Esophagus mucosa (tissue), 1 donor: ENCODE measurements around the gene SMIM17. TPM values are rescaled to one million over a fixed set of nuclear protein-coding genes. Genes with fewer than 3 reads are reported as not detected.
"Not testable (repeated sequence)": the region's sequence is repeated elsewhere in the genome, so short reads cannot be mapped to it uniquely, and the experiment has no call there.

Experiments
- ATAC-seq: fragments of 200-7000 bp; cut with Tn5 transposase; one replicate; pipeline ENCODE4 v1.9.1; 2020
- total RNA-seq: library from RNA; stranded (reverse); gene quantifications from one replicate; pipeline ENCODE4 v1.2.4, GENCODE V29; 2023
- donor health status: DM: yes; HTN: yes; CAD: no.

Gene SMIM17
- total RNA-seq, 1 donor from 2014 or later: not detected

- ATAC-seq: no peak
These were observed 17.6 kb downstream of the SMIM17 start for GRCh38 chr19:56660381-56661107.

GRCh38 chr19:56661248-56661647 is 18.3 kb downstream of the SMIM17 start:
- no peak for ATAC-seq

- ATAC-seq: no peak
These were observed 21.1 kb downstream of the SMIM17 start for GRCh38 chr19:56663931-56664500.

DNA sequence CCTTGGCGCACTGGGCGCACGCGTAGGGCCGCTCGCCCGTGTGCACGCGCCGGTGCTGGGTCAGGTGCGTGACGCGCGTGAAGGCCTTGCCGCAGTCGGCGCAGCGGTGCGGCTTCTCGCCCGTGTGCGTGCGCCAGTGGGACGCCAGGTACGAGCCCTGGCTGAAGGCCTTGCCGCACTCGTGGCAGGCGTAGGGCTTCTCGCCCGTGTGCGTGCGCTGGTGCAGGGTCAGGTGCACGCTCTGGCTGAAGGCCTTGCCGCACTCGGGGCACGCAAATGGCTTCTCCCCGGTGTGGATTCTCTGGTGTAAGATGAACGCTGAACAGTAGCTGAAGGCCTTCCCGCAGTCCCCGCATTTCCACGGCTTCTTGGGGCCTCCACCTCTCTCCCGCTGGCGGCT is 21.6 kb downstream of the SMIM17 start:
- ATAC-seq: no peak

- no peak for ATAC-seq
These were observed 24.4 kb downstream of the SMIM17 start for GRCh38 chr19:56667311-56667870.

DNA sequence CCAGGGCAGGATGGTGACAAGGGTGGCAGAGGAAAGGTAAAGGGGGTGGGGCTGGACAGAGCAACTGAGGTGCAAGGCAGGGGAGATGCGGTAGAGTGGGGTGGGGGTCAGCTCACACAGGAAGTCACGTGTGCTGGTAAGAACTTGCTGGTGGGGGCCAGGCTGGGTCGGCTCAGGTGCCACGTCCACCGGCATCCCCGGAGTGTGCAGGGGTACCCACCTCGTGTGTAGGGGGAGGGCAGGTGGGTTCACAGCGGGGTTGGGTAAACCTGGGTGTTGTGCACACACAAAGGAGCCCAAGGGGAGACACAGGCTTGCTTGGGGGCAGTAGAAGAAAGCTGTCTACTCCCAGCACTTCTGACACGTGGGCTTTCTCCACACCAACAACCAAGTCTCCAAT is 25.7 kb downstream of the SMIM17 start:
- no peak for ATAC-seq

GRCh38 chr19:56670401-56670960 is 27.5 kb downstream of the SMIM17 start:
- ATAC-seq: no peak

DNA sequence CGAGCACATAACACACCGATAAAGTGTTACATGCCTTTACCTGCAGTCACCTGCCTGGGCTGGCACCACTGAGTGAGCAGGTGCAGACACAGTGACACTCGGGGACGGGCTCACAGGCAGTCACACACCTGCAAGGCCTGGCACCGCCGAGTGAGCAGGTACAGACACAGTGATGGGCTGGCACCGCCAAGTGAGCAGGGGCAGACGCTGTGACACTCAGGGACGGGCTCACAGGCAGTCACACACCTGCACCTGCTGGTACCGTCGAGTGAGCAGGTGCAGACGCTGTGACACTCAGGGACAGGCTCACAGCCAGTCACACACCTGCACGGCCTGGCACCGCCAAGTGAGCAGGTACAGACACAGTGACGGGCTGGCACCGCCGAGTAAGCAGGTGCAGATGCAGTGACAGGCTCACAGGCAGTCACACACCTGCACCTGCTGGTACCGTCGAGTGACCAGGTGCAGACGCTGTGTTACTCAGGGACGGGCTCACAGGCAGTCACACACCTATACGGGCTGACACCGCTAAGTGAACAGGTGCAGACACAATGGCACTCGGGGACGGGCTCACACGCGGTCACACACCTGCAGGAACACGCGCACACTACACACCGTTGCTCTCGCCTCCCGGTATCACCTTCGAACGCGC is 28.1 kb downstream of the SMIM17 start:
- peak; percentile 13 for ATAC-seq

GRCh38 chr19:56671613-56671994 is 28.6 kb downstream of the SMIM17 start, which contains the start of gene ZNF835:
Gene ZNF835 (minus strand): TSS chr19:56671757. CDS start chr19:56665198, 6,559 bp downstream.
- peak; percentile 74 for ATAC-seq

DNA sequence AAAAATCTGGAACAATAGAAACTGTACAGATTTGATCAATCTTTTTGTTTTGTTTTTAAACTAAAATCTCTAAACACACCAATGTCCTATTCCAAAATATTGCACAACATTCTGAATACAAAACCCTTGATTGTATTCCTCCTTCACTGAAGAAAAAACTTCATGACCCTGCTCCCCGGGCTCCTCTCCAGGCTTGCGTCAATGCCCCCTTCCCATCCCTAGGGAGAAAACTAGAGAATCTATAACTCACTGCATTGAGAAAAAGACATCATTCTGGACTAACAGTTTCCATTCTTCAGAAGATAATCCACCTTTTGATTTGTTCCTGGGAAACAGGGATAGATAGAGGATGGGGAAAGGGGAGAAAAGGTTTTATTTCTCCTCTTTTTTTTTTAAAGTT is 29.7 kb downstream of the SMIM17 start:
- not testable (repeated sequence) for ATAC-seq

DNA sequence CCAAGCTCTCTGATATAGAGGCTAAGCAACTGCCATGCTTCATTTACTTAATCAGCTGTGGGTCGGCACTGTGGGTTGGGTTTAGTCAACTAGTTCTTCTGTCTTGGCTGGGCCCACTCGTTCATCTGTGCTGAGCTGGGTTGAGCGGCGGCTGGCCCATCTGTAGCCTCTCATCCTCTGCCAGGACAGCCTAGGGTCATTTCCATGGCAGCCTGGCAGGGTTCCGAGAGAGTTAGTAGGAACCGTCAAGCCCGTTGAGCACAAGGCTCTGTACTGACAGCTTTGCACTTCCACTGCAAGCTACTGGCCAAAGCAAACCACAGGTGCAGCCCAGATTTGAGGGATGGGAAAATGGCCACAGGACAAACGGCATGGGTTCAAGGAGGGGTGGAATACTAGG is 35.2 kb downstream of the SMIM17 start:
- ATAC-seq: no peak

- ATAC-seq: no peak
These were observed 38.7 kb downstream of the SMIM17 start for GRCh38 chr19:56681702-56682101.

DNA sequence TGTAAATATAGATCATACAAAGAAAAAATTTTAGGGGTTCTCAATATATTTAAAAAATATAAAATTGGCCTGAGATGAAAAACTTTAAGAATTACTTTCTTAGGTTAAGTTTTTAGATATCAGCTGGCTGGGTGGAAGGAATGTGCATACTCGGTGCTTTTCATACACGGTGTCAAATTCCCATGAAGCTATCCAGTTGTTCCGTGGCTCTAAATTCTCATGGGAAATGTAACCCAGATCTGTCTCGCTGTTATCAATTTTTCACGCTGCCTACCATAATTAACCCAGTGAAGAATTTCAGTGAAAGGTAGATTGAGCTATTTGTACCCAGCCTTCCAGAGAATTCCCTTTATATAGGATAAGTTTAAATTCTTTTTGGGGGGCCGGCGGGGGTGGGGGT is 40.2 kb downstream of the SMIM17 start:
- no peak for ATAC-seq

- no peak for ATAC-seq
These were observed 44.1 kb downstream of the SMIM17 start for GRCh38 chr19:56687031-56687430.

- ATAC-seq: no peak
These were observed 46.2 kb downstream of the SMIM17 start for GRCh38 chr19:56689198-56689597.

DNA sequence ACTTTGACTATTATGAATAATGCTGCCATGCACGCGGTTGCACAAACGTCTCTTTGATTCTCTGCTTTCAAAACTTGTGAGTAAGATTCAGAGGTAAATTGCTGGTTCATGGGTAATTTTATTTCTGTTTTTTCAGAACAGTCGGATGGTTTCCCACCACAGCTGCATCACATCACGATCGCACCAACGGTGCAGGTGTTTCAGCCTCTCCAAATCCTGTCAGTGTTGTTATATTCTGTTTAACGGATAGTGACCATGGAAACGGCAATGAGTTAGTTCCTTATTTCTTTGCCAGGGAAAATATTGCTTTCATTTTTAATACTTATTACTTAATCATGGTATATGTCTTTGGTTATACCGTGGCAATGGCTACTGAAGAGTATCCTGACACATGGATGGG is 47.7 kb downstream of the SMIM17 start:
- ATAC-seq: no peak

DNA sequence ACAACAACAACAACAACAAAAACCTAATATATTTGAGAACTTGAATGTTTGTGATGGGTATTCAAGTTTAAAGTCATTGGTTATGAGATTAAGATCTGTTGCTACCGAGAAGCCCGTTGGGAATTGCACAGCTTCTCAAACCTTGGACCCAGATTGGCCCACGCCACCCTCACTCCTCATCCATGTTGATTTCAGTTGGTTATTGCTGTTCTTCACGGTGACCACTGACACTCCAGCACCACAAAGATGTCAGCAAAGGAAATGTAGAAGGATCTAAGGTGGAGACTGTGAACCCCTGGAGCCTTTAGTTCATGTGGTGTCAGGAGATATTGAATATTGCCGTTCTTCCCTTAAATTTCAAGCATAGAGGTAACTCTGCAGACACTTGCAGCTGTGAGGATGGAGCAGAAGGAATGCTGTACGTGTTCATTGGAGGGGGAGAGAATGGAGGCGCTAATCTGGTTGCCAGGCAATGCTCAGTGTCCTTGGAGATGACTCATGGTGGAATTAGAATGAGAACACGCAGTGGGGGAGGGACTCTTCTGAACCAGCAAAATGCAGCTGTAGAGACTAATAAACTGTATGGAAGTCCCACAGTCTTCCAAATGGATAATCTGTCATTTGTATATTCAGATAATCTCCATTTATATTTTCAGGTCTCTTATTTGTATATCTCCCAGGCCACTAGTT is 49.4 kb downstream of the SMIM17 start:
- no peak for ATAC-seq

DNA sequence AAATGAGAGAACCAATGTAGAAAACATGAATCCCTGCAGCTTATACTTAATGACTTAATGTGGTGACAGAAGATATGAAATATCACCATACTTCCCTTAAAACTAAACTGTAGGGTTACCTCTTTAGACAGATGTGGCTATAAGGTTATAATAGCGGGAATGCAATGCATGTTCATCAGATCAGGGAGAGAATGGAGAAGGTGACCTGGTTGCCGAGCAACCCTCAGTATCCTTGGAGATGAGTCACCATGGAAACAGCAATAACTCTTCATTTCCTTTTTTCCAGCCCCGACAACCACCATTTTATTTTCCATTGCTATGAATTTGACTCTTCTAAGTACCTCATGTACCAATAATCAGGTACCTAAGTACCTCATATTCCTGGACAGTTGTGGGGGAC is 56.6 kb downstream of the SMIM17 start:
- no peak for ATAC-seq

DNA sequence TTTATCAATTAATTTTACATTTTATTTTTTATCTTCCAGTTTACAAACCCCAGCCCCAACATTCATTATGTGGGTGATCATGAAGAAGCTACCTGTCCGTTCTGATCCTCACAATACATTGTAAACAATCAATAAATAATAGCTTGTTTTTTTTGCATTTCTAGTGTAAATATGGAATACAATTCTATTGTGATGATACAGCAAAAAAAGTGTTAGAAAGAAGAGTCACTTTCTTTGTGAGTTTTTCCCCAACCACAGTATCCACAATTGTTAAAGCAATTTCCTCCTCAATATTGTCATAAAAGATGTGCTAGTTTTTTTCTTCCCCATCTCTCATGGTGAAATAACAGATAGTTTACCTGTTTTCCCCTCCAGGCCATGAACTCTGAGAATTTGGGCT is 58.9 kb downstream of the SMIM17 start:
- ATAC-seq: no peak

GRCh38 chr19:56705939-56706338 is 63.0 kb downstream of the SMIM17 start:
- no peak for ATAC-seq
